ENCODE measurements around the gene IRAG1. TPM values are rescaled to one million over a fixed set of nuclear protein-coding genes. Genes with fewer than 3 reads are reported as not detected.

IRAG1 gene
- total and polyA plus RNA-seq, 2 donors (not counting 3 experiments of a cell fraction or from before 2014, with no cell fraction given) = 0.22 to 0.38 TPM

- Histone ChIP-seq H3K4me2 (ENCODE audit: insufficient read depth, low read length) (no peak overlapping the region), H2AFZ (ENCODE audit: low read depth, low read length) (no peak overlapping the region), H3K27me3 (ENCODE audit: control insufficient read depth in 2 of 2, insufficient read depth in 2 of 2, low read length in 2 of 2) (no peaks in the 10 kb centered on the region), H4K20me1 (replicated peaks; ENCODE audit: control insufficient read depth, extremely low read depth, insufficient read depth, low read length) (no peaks in the 10 kb centered on the region), H3K4me3 (replicated peaks in 1 of 3; ENCODE audit: insufficient read depth in 1 of 3, low read depth in 1 of 3, low read length in 3 of 3) (no peak overlapping the region), H3K27ac (ENCODE audit: insufficient read depth, low read depth, low read length) (no peak overlapping the region), H3K9ac (replicated peaks; ENCODE audit: extremely low read depth, insufficient read depth, low read length) (no peak overlapping the region), H3K9me3 (replicated peaks; ENCODE audit: control insufficient read depth, insufficient read depth, low read length) (no peaks in the 10 kb centered on the region), H3K9me1 (replicated peaks; ENCODE audit: control insufficient read depth, extremely low read depth, insufficient read depth, low read length) (no peaks in the 10 kb centered on the region), H3K36me3 (ENCODE audit: control insufficient read depth in 2 of 2, extremely low read depth in 1 of 2, insufficient read depth in 2 of 2, low read length in 2 of 2) (no peaks in the 10 kb centered on the region), H3K4me1 (ENCODE audit: control insufficient read depth, extremely low read depth, insufficient read depth, low read length) (peaks cover 8% of the 10 kb centered on the region), H3K79me2 (ENCODE audit: control insufficient read depth, insufficient read depth, low read length) (no peaks in the 10 kb centered on the region)
- intact Hi-C loops (cut with micrococcal nuclease) (no loop called here), dilution Hi-C loops (cut with MboI; ENCODE audit: extremely low pct_ligation_motif_present, low sequenced_read_pairs) (no loop called here)
- ChIA-PET CTCF (interaction anchor here (0.9 to 2.1 kb wide), 3 partner anchors 11 to 46 kb away, joined by 3 to 7 read pairs (median 3); no protein-coding TSS in a partner anchor), POLR2A (no interaction called here)
- no peak for TF ChIP-seq CTCF (IDR thresholded peaks at IDR 0.05; ENCODE audit: extremely low read depth in 1 of 2, insufficient read depth in 1 of 2, low read depth in 1 of 2, low read length in 2 of 2)
- TF ChIP-seq FOS (IDR thresholded peaks at IDR 0.05; ENCODE audit: borderline replicate concordance, insufficient read depth, low read length) = no peak
- TF ChIP-seq GATA2 (IDR thresholded peaks at IDR 0.05; ENCODE audit: insufficient read depth, insufficient read length, low read depth, low read length) = no peak
- no peak for TF ChIP-seq POLR2A (IDR thresholded peaks at IDR 0.05; ENCODE audit: low read depth, low read length)
- TF ChIP-seq MAX (IDR thresholded peaks at IDR 0.05; ENCODE audit: insufficient read depth, insufficient read length) = no peak
- TF ChIP-seq MYC (IDR thresholded peaks at IDR 0.05; ENCODE audit: low read depth, low read length) = no peak
- TF ChIP-seq JUN (IDR thresholded peaks at IDR 0.05; ENCODE audit: borderline replicate concordance, insufficient read depth, insufficient read length, low read depth) = no peak
- no peak for TF ChIP-seq POLR2AphosphoS5 (IDR thresholded peaks at IDR 0.05; ENCODE audit: insufficient read depth, low read depth, low read length)
- no peak for TF ChIP-seq EZH2 (IDR thresholded peaks at IDR 0.05; ENCODE audit: borderline replicate concordance, low read depth, low read length, severe bottlenecking)
- FAIRE-seq (no peak), DNase-seq (ENCODE audit: low read depth, low spot score) (no peak)
- no TSS peak for BruUV-seq (replicated peaks)
These were observed 20.0 kb downstream of the IRAG1 start for GRCh38 chr11:10673501-10674062.

Data from endothelial cell of umbilical vein (primary cell).